HFF-Myc (cell line): ENCODE measurements around the gene PCYOX1L.

Source experiments
- DNase-seq: peaks from one replicate; pipeline ENCODE4 v3.0.0-alpha.2; 2011; ENCODE audit warnings: low read depth; ENCODE audit errors: extremely low read depth
- H3K4me3 ChIP-seq: replicated peaks from 2 replicates; pipeline ENCODE4 v1.5.1; 2011; ENCODE audit warnings: low read depth, mild to moderate bottlenecking, control low read depth, low read length
- CTCF ChIP-seq: IDR thresholded peaks from 2 replicates; pipeline ENCODE4 v1.5.1; 2012; ENCODE audit warnings: mild to moderate bottlenecking, low read depth, low read length, control low read depth; ENCODE audit errors: missing control alignments

The PCYOX1L gene

GRCh38 chr5:149372076-149372795 lies 14.4 kb downstream of the PCYOX1L start:
- no peak overlapping the region for H3K4me3 ChIP-seq
- DNase-seq: no peak
- no peak for TF ChIP-seq CTCF

DNA sequence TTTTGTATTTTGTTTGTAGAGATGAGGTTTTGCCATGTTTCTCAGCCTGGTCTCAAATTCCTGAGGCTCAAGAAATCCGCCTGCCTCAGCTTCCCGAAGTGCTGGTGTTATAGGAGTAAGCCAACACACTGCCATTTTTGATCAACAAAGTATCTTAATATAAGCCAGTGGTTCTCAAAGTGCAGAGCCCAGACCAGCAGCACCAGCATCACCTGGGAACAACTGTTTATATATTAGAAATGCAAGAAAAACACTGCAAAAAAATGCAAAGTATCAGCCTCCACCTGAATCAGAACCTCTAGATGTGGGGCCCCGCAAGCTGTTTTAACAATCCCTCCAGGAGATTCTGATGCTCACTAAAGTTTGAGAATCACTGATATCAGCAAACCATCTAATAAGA lies 15.1 kb downstream of the PCYOX1L start:
- TF ChIP-seq CTCF: no peak
- H3K4me3 ChIP-seq: no peak overlapping the region
- no peak for DNase-seq

- H3K4me3 ChIP-seq: no peak overlapping the region
- DNase-seq: no peak
- TF ChIP-seq CTCF: no peak
These were observed 16.5 kb downstream of the PCYOX1L start for GRCh38 chr5:149374303-149374702.

- no peak for TF ChIP-seq CTCF
- no peak for DNase-seq
- no peak overlapping the region for H3K4me3 ChIP-seq
These were observed 17.0 kb downstream of the PCYOX1L start for GRCh38 chr5:149374801-149375200.

GRCh38 chr5:149375434-149375833 lies 17.6 kb downstream of the PCYOX1L start:
- no peak overlapping the region for H3K4me3 ChIP-seq

GRCh38 chr5:149376104-149376503 lies 18.3 kb downstream of the PCYOX1L start:
- no peak overlapping the region for H3K4me3 ChIP-seq
- no peak for DNase-seq
- no peak for TF ChIP-seq CTCF

More at GRCh38 chr5:149375434-149375833, 17.6 kb downstream of the PCYOX1L start:
- no peak for DNase-seq
- TF ChIP-seq CTCF: no peak

- TF ChIP-seq CTCF: no peak
- H3K4me3 ChIP-seq: no peak overlapping the region
- no peak for DNase-seq
These were observed 19.0 kb downstream of the PCYOX1L start for GRCh38 chr5:149376711-149377447.
